Endodermal cell (in vitro differentiated cells): ENCODE measurements around the gene ENPP1. TPM values are rescaled to one million over a fixed set of nuclear protein-coding genes. Genes with fewer than 3 reads are reported as not detected.
A peak's percentile ranks its signal among the peaks of the same experiment; 100 is the strongest.

ENCODE experiments used
- DNase-seq: peaks from one replicate; pipeline ENCODE4 v3.0.0-alpha.2; 2017
- H3K27ac ChIP-seq: 2 replicates; pipeline ENCODE4 v1.5.1; 2013; ENCODE audit warnings: mild to moderate bottlenecking, low read depth, low read length, moderate library complexity
- H3K27me3 ChIP-seq: 2 replicates; pipeline ENCODE4 v1.6.1; 2013; ENCODE audit warnings: mild to moderate bottlenecking, low read length, moderate library complexity; ENCODE audit not compliant: insufficient read depth, control insufficient read depth, poor library complexity, severe bottlenecking
- H3K36me3 ChIP-seq: 2 replicates; pipeline ENCODE4 v1.7.0; 2013; ENCODE audit warnings: mild to moderate bottlenecking, low read length, moderate library complexity; ENCODE audit not compliant: control insufficient read depth, insufficient read depth
- H3K4me1 ChIP-seq: one replicate; pipeline ENCODE4 v1.7.0; 2013; ENCODE audit warnings: low read length; ENCODE audit not compliant: control insufficient read depth, insufficient read depth
- H3K4me3 ChIP-seq: 2 replicates; pipeline ENCODE4 v1.5.1; 2013; ENCODE audit warnings: mild to moderate bottlenecking, low read length, moderate library complexity
- H3K9ac ChIP-seq: 2 replicates; pipeline ENCODE4 v1.6.1; 2013; ENCODE audit warnings: mild to moderate bottlenecking, low read length, moderate library complexity; ENCODE audit not compliant: poor library complexity, severe bottlenecking; ENCODE audit errors: extremely low read depth
- H3K9me3 ChIP-seq: 2 replicates; pipeline ENCODE4 v1.6.1; 2013; ENCODE audit warnings: mild to moderate bottlenecking, low read length, moderate library complexity; ENCODE audit not compliant: control insufficient read depth
- H3K27ac Mint-ChIP-seq: 2 replicates; pipeline ENCODE4 v1.8.0; 2020; ENCODE audit warnings: mixed read lengths
- H3K27me3 Mint-ChIP-seq: 2 replicates; pipeline ENCODE4 v1.8.0; 2021; ENCODE audit warnings: mild to moderate bottlenecking, mixed read lengths; ENCODE audit not compliant: insufficient read depth
- H3K36me3 Mint-ChIP-seq: 2 replicates; pipeline ENCODE4 v1.8.0; 2020; ENCODE audit warnings: low read depth, mixed read lengths
- H3K4me1 Mint-ChIP-seq: 2 replicates; pipeline ENCODE4 v1.8.0; 2020; ENCODE audit warnings: mixed read lengths
- H3K4me3 Mint-ChIP-seq: 2 replicates; pipeline ENCODE4 v1.8.0; 2020; ENCODE audit warnings: mild to moderate bottlenecking, moderate library complexity, mixed read lengths
- H3K9me3 Mint-ChIP-seq: 2 replicates; pipeline ENCODE4 v1.8.0; 2020; ENCODE audit warnings: mild to moderate bottlenecking, mixed read lengths
- WGBS, 2 experiments: methylation state at CpG; one replicate each; pipeline versions ENCODE4 v1.1.5 to v1.1.7; 2013; ENCODE audit warnings: missing lambda C conversion rate in 2 of 2, mixed read lengths in 1 of 2; ENCODE audit not compliant: insufficient coverage in 1 of 2, insufficient read length in 1 of 2; 5-methylcytosine and 5-hydroxymethylcytosine counted together
- total RNA-seq, 2 donors: library from RNA; stranded (reverse); fragmentation: NEBNext Ultra II Directional in 1 of 2; extraction: Animal tissue kit (Norgen Biotek cat#: 25700) in 1 of 2; gene quantifications; 2 replicates in 1 of 2; 3 replicates in 1 of 2; pipeline ENCODE4 v1.2.1, GENCODE V29; 2021
- TF ChIP-seq, protein P1 (sequence below): fragments of 200-600 bp; sonication (generic); conservative IDR thresholded peaks from 2 replicates; pipeline ENCODE4 v1.5.0; 2021; ENCODE audit warnings: antibody characterized with exemption, mild to moderate bottlenecking

Gene ENPP1
- total RNA-seq, 2 donors from 2014 or later = 11.6 to 16.1 TPM

- Mint-ChIP-seq H3K4me3 (no peak overlapping the region), H3K27me3 (peaks cover 18% of the 10 kb centered on the region), H3K4me1 (peaks cover 20% of the 10 kb centered on the region), H3K36me3 (no peaks in the 10 kb centered on the region), H3K9me3 (no peaks in the 10 kb centered on the region), H3K27ac (no peak overlapping the region)
- H3K4me3 ChIP-seq = peak overlapping the region; percentile 28
- peaks cover 13% of the 10 kb centered on the region for H3K27me3 ChIP-seq
- TF ChIP-seq, protein P1, sequence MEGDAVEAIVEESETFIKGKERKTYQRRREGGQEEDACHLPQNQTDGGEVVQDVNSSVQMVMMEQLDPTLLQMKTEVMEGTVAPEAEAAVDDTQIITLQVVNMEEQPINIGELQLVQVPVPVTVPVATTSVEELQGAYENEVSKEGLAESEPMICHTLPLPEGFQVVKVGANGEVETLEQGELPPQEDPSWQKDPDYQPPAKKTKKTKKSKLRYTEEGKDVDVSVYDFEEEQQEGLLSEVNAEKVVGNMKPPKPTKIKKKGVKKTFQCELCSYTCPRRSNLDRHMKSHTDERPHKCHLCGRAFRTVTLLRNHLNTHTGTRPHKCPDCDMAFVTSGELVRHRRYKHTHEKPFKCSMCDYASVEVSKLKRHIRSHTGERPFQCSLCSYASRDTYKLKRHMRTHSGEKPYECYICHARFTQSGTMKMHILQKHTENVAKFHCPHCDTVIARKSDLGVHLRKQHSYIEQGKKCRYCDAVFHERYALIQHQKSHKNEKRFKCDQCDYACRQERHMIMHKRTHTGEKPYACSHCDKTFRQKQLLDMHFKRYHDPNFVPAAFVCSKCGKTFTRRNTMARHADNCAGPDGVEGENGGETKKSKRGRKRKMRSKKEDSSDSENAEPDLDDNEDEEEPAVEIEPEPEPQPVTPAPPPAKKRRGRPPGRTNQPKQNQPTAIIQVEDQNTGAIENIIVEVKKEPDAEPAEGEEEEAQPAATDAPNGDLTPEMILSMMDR = no peak
- no peak overlapping the region for H3K27ac ChIP-seq
- 67 to 90% methylated on average over 2 to 3 of the region's 3 CpGs for WGBS, 2 experiments
- no peaks in the 10 kb centered on the region for H3K9me3 ChIP-seq
- no peak overlapping the region for H3K9ac ChIP-seq
- peaks cover under 1% of the 10 kb centered on the region for H3K4me1 ChIP-seq
- H3K36me3 ChIP-seq = no peaks in the 10 kb centered on the region
- no peak for DNase-seq
These were observed 3.7 kb downstream of the ENPP1 start for GRCh38 chr6:131811500-131811899.

DNA sequence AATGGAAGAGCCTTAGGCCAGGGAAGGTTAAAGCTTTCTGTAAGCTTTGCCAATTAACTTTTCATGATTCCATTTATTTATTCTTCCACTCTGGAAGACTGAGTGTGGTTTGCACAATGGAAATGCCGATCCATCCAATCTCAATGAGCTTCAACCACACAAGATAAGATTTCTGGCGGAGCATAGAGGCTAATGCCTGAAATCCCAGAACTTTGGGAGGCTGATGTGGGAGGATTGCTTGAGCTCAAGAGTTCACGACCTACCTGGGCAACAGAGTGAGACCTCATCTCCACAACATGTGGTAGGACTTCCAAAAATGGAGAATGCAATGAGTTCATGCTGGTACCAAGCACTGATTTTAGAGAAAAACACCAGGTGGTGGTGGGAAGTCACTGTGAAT lies 6.2 kb downstream of the ENPP1 start:
- Mint-ChIP-seq H3K36me3 (no peaks in the 10 kb centered on the region), H3K27ac (no peak overlapping the region), H3K9me3 (no peaks in the 10 kb centered on the region), H3K4me3 (no peak overlapping the region), H3K4me1 (peaks cover 8% of the 10 kb centered on the region), H3K27me3 (no peaks in the 10 kb centered on the region)
- H3K9ac ChIP-seq = no peak overlapping the region
- no peak overlapping the region for H3K27ac ChIP-seq
- peaks cover 3% of the 10 kb centered on the region for H3K4me1 ChIP-seq
- no peaks in the 10 kb centered on the region for H3K9me3 ChIP-seq
- TF ChIP-seq, protein P1 = no peak
- WGBS, 2 experiments = 78 to 85% methylated on average over 2 to 3 of the region's 3 CpGs
- DNase-seq = no peak
- H3K27me3 ChIP-seq = peaks cover 2% of the 10 kb centered on the region
- no peaks in the 10 kb centered on the region for H3K36me3 ChIP-seq
- no peak overlapping the region for H3K4me3 ChIP-seq

- Mint-ChIP-seq H3K4me1 (peaks cover 7% of the 10 kb centered on the region), H3K27ac (no peak overlapping the region), H3K27me3 (no peaks in the 10 kb centered on the region), H3K4me3 (no peak overlapping the region), H3K36me3 (no peaks in the 10 kb centered on the region), H3K9me3 (no peaks in the 10 kb centered on the region)
- Histone ChIP-seq H3K4me1 (peaks cover 3% of the 10 kb centered on the region), H3K9me3 (no peaks in the 10 kb centered on the region), H3K27me3 (no peaks in the 10 kb centered on the region), H3K36me3 (no peaks in the 10 kb centered on the region), H3K9ac (no peak overlapping the region), H3K4me3 (no peak overlapping the region), H3K27ac (no peak overlapping the region)
- TF ChIP-seq, protein P1 = no peak
- 74 to 100% methylated on average over 1 of the region's 1 CpG for WGBS, 2 experiments
- DNase-seq = no peak
These were observed 9.0 kb downstream of the ENPP1 start for GRCh38 chr6:131816869-131817268.
